Esophagus squamous epithelium (tissue), 4 donors: ENCODE data around the gene PTP4A2.

Experiments used
- CTCF ChIP-seq, 6 experiments: fragments of 450-650 bp in 4 of 6; fragments of 200-600 bp in 2 of 6; sonication (generic) in 2 of 6; IDR thresholded peaks; one replicate each; pipeline ENCODE4 v1.5.1; 2016 to 2019; ENCODE audit warnings: antibody characterized with exemption in 6 of 6, mild to moderate bottlenecking in 4 of 6, moderate library complexity in 4 of 6
- POLR2A ChIP-seq, 4 donors: fragments of 450-650 bp; IDR thresholded peaks; one replicate each; pipeline ENCODE4 v1.6.1; 2017; ENCODE audit warnings: antibody characterized with exemption in 4 of 4, mild to moderate bottlenecking in 4 of 4, moderate library complexity in 3 of 4

DNA sequence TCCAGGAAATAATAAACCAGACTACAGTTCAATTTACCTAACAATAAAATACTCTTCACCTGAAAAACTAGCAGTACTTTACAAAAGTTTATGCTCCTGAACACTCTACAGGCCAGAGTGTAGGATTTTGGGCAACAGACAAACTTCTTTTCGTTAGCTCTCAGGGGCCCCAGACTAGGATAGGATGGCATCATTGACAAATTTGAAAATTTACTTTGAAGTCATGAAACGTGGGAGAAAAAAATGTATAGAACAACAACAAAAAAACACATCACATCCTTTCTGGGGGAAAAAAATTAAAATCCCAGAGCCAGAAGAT lies 1.2 kb downstream of the PTP4A2 start:
- TF ChIP-seq CTCF (IDR thresholded peaks at IDR 0.05) = no peak
- no peak for TF ChIP-seq POLR2A (IDR thresholded peaks at IDR 0.05)
